ENCODE results near the gene LRRC55.

The LRRC55 gene

GRCh38 chr11:57222239-57222638, 40.5 kb downstream of the LRRC55 start:
- H3K36me3 ChIP-seq (replicated peaks; ENCODE audit: insufficient read depth, low read length): no peaks in the 10 kb centered on the region
- H3K27ac ChIP-seq (ENCODE audit: low read length): no peak overlapping the region
- H3K4me2 ChIP-seq (ENCODE audit: low read depth, low read length): no peak overlapping the region
- H3F3A ChIP-seq (ENCODE audit: insufficient read depth, low read length): no peaks in the 10 kb centered on the region
- no peaks in the 10 kb centered on the region for H4K20me1 ChIP-seq (ENCODE audit: insufficient read depth, low read length)
- TF ChIP-seq EZH2phosphoT487 (IDR thresholded peaks at IDR 0.05; ENCODE audit: low read length) (no peak), CTCF (IDR thresholded peaks at IDR 0.05; ENCODE audit: low read length) (no peak), EZH2 (optimal IDR thresholded peaks at IDR 0.05; ENCODE audit: low read depth, low read length) (no peak)
- H3K79me2 ChIP-seq (ENCODE audit: low read length): no peaks in the 10 kb centered on the region
- H3K9me3 ChIP-seq (replicated peaks; ENCODE audit: insufficient read depth, low read length): no peaks in the 10 kb centered on the region
- no peak overlapping the region for H3K9ac ChIP-seq (ENCODE audit: low read length)
- no peak overlapping the region for H3K4me3 ChIP-seq (ENCODE audit: low read length)
- no peaks in the 10 kb centered on the region for H3K4me1 ChIP-seq (ENCODE audit: low read length)
- no peak for DNase-seq
- H3K27me3 ChIP-seq (replicated peaks; ENCODE audit: insufficient read depth, low read length): no peaks in the 10 kb centered on the region
- no peak overlapping the region for H2AFZ ChIP-seq (ENCODE audit: low read length)
- no peaks in the 10 kb centered on the region for H3K9me2 ChIP-seq (replicated peaks; ENCODE audit: insufficient read depth, low read length)

GRCh38 chr11:57223601-57224000, 41.8 kb downstream of the LRRC55 start:
- no peaks in the 10 kb centered on the region for H3K9me2 ChIP-seq (replicated peaks; ENCODE audit: insufficient read depth, low read length)

GRCh38 chr11:57224128-57224527, 42.4 kb downstream of the LRRC55 start:
- no peak overlapping the region for H3K4me2 ChIP-seq (ENCODE audit: low read depth, low read length)
- no peaks in the 10 kb centered on the region for H3K4me1 ChIP-seq (ENCODE audit: low read length)
- no peak overlapping the region for H3K4me3 ChIP-seq (ENCODE audit: low read length)
- H2AFZ ChIP-seq (ENCODE audit: low read length): no peak overlapping the region
- TF ChIP-seq CTCF (IDR thresholded peaks at IDR 0.05; ENCODE audit: low read length): no peak
- no peak for TF ChIP-seq EZH2phosphoT487 (IDR thresholded peaks at IDR 0.05; ENCODE audit: low read length)
- no peaks in the 10 kb centered on the region for H3K9me2 ChIP-seq (replicated peaks; ENCODE audit: insufficient read depth, low read length)
- H3K36me3 ChIP-seq (replicated peaks; ENCODE audit: insufficient read depth, low read length): no peaks in the 10 kb centered on the region
- no peaks in the 10 kb centered on the region for H3K27me3 ChIP-seq (replicated peaks; ENCODE audit: insufficient read depth, low read length)
- H3K27ac ChIP-seq (ENCODE audit: low read length): no peak overlapping the region
- DNase-seq: no peak
- no peaks in the 10 kb centered on the region for H4K20me1 ChIP-seq (ENCODE audit: insufficient read depth, low read length)
- no peaks in the 10 kb centered on the region for H3F3A ChIP-seq (ENCODE audit: insufficient read depth, low read length)
- H3K79me2 ChIP-seq (ENCODE audit: low read length): no peaks in the 10 kb centered on the region
- H3K9me3 ChIP-seq (replicated peaks; ENCODE audit: insufficient read depth, low read length): no peaks in the 10 kb centered on the region
- no peak overlapping the region for H3K9ac ChIP-seq (ENCODE audit: low read length)

More at GRCh38 chr11:57223601-57224000, 41.8 kb downstream of the LRRC55 start:
- TF ChIP-seq EZH2 (optimal IDR thresholded peaks at IDR 0.05; ENCODE audit: low read depth, low read length) (no peak), CTCF (IDR thresholded peaks at IDR 0.05; ENCODE audit: low read length) (no peak), EZH2phosphoT487 (IDR thresholded peaks at IDR 0.05; ENCODE audit: low read length) (no peak)
- Histone ChIP-seq H3K79me2 (ENCODE audit: low read length) (no peaks in the 10 kb centered on the region), H3K4me3 (ENCODE audit: low read length) (no peak overlapping the region), H3K4me1 (ENCODE audit: low read length) (no peaks in the 10 kb centered on the region), H3K36me3 (replicated peaks; ENCODE audit: insufficient read depth, low read length) (no peaks in the 10 kb centered on the region), H3K9me3 (replicated peaks; ENCODE audit: insufficient read depth, low read length) (no peaks in the 10 kb centered on the region), H3K27ac (ENCODE audit: low read length) (no peak overlapping the region), H3F3A (ENCODE audit: insufficient read depth, low read length) (no peaks in the 10 kb centered on the region), H3K9ac (ENCODE audit: low read length) (no peak overlapping the region), H4K20me1 (ENCODE audit: insufficient read depth, low read length) (no peaks in the 10 kb centered on the region), H3K4me2 (ENCODE audit: low read depth, low read length) (no peak overlapping the region), H2AFZ (ENCODE audit: low read length) (no peak overlapping the region), H3K27me3 (replicated peaks; ENCODE audit: insufficient read depth, low read length) (no peaks in the 10 kb centered on the region)
- DNase-seq: no peak

All from MM.1S (cell line).